Nephron (organoid): Measurements from ENCODE around the gene OSBP2.

Source experiments
- H3K27ac Mint-ChIP-seq, 3 experiments: 2 replicates each; pipeline ENCODE4 v1.8.0; 2020; ENCODE audit warnings: mixed read lengths in 3 of 3, mild to moderate bottlenecking in 2 of 3, moderate library complexity in 1 of 3
- H3K27me3 Mint-ChIP-seq: 2 replicates; pipeline ENCODE4 v1.8.0; 2021; ENCODE audit warnings: low read depth, mild to moderate bottlenecking, moderate library complexity, mixed read lengths
- H3K36me3 Mint-ChIP-seq: 2 replicates; pipeline ENCODE4 v1.8.0; 2020; ENCODE audit warnings: low read depth, mixed read lengths
- H3K4me1 Mint-ChIP-seq: 2 replicates; pipeline ENCODE4 v1.8.0; 2020; ENCODE audit warnings: mixed read lengths
- H3K4me3 Mint-ChIP-seq, 3 experiments: 2 replicates each; pipeline ENCODE4 v1.8.0; 2020; ENCODE audit warnings: mild to moderate bottlenecking in 3 of 3, mixed read lengths in 3 of 3, moderate library complexity in 2 of 3
- H3K9me3 Mint-ChIP-seq: 2 replicates; pipeline ENCODE4 v1.8.0; 2020; ENCODE audit warnings: mixed read lengths
- CTCF ChIP-seq, 3 experiments: fragments of 200-600 bp; sonication (generic); IDR thresholded peaks; one replicate each; pipeline ENCODE4 v1.5.0; 2021; ENCODE audit warnings: antibody characterized with exemption in 3 of 3; ENCODE audit not compliant: unreplicated experiment in 3 of 3

Gene OSBP2

GRCh38 chr22:30923168-30923900 is 228.7 kb downstream of the OSBP2 start:
- no peak overlapping the region for H3K27ac Mint-ChIP-seq
- peaks cover 3% of the 10 kb centered on the region for H3K4me1 Mint-ChIP-seq
- H3K27me3 Mint-ChIP-seq = no peaks in the 10 kb centered on the region
- H3K36me3 Mint-ChIP-seq = peaks cover 39% of the 10 kb centered on the region
- TF ChIP-seq CTCF (IDR thresholded peaks at IDR 0.05; ENCODE audit: unreplicated experiment in 3 of 3) = no peak
- no peak overlapping the region for H3K4me3 Mint-ChIP-seq
- H3K9me3 Mint-ChIP-seq = no peaks in the 10 kb centered on the region

- H3K4me1 Mint-ChIP-seq = no peaks in the 10 kb centered on the region
- no peaks in the 10 kb centered on the region for H3K9me3 Mint-ChIP-seq
- no peak for TF ChIP-seq CTCF (IDR thresholded peaks at IDR 0.05; ENCODE audit: unreplicated experiment in 3 of 3)
- H3K4me3 Mint-ChIP-seq = no peak overlapping the region
- peaks cover 50% of the 10 kb centered on the region for H3K36me3 Mint-ChIP-seq
- H3K27ac Mint-ChIP-seq = no peak overlapping the region
- no peaks in the 10 kb centered on the region for H3K27me3 Mint-ChIP-seq
Measured at GRCh38 chr22:30925667-30926066, 231.0 kb downstream of the OSBP2 start.

- Mint-ChIP-seq H3K4me1 (no peaks in the 10 kb centered on the region), H3K4me3 (no peak overlapping the region), H3K27me3 (no peaks in the 10 kb centered on the region), H3K9me3 (no peaks in the 10 kb centered on the region), H3K36me3 (peaks cover 59% of the 10 kb centered on the region), H3K27ac (no peak overlapping the region)
- no peak for TF ChIP-seq CTCF (IDR thresholded peaks at IDR 0.05; ENCODE audit: unreplicated experiment in 3 of 3)
Measured at GRCh38 chr22:30926706-30927105, 232.0 kb downstream of the OSBP2 start.

GRCh38 chr22:30927806-30928205 is 233.1 kb downstream of the OSBP2 start:
- Mint-ChIP-seq H3K27me3 (no peaks in the 10 kb centered on the region), H3K9me3 (no peaks in the 10 kb centered on the region), H3K4me1 (peaks cover 7% of the 10 kb centered on the region), H3K36me3 (peaks cover 68% of the 10 kb centered on the region), H3K27ac (no peak overlapping the region), H3K4me3 (no peak overlapping the region)
- no peak for TF ChIP-seq CTCF (IDR thresholded peaks at IDR 0.05; ENCODE audit: unreplicated experiment in 3 of 3)

- Mint-ChIP-seq H3K27me3 (no peaks in the 10 kb centered on the region), H3K9me3 (no peaks in the 10 kb centered on the region), H3K36me3 (peaks cover 72% of the 10 kb centered on the region), H3K27ac (no peak overlapping the region), H3K4me1 (peaks cover 7% of the 10 kb centered on the region), H3K4me3 (no peak overlapping the region)
- no peak for TF ChIP-seq CTCF (IDR thresholded peaks at IDR 0.05; ENCODE audit: unreplicated experiment in 3 of 3)
Measured at GRCh38 chr22:30928401-30928800, 233.7 kb downstream of the OSBP2 start.

- Mint-ChIP-seq H3K4me3 (no peak overlapping the region), H3K27me3 (no peaks in the 10 kb centered on the region), H3K27ac (no peak overlapping the region), H3K9me3 (no peaks in the 10 kb centered on the region), H3K4me1 (peaks cover 7% of the 10 kb centered on the region), H3K36me3 (peaks cover 75% of the 10 kb centered on the region)
- no peak for TF ChIP-seq CTCF (IDR thresholded peaks at IDR 0.05; ENCODE audit: unreplicated experiment in 3 of 3)
Measured at GRCh38 chr22:30930228-30930627, 235.6 kb downstream of the OSBP2 start.
